Smooth muscle cell (in vitro differentiated cells): ENCODE data around the gene LIMCH1. TPM values are rescaled to one million over a fixed set of nuclear protein-coding genes. Genes with fewer than 3 reads are reported as not detected.

Experiments
- DNase-seq: peaks from one replicate; lab custom pipeline; 2025; ENCODE audit not compliant: unreplicated experiment; lab: John Stamatoyannopoulos, UW
- H2AFZ ChIP-seq: fragments of 200-600 bp; sonication (generic); 2 replicates; pipeline ENCODE4 v1.6.0; 2016; ENCODE audit warnings: antibody characterized with exemption, low read depth, mild to moderate bottlenecking
- H3F3A ChIP-seq: fragments of 200-600 bp; sonication (generic); 2 replicates; pipeline ENCODE4 v1.6.0; 2017; ENCODE audit warnings: antibody characterized with exemption, low read depth
- H3K27ac ChIP-seq: fragments of 200-600 bp; sonication (generic); 2 replicates; pipeline ENCODE4 v1.5.1; 2016; ENCODE audit warnings: low read depth, mild to moderate bottlenecking
- H3K27me3 ChIP-seq: fragments of 200-600 bp; sonication (generic); 2 replicates; pipeline ENCODE4 v1.6.1; 2016; ENCODE audit warnings: low read depth, mild to moderate bottlenecking
- H3K36me3 ChIP-seq: fragments of 200-600 bp; sonication (generic); 2 replicates; pipeline ENCODE4 v1.5.1; 2016; ENCODE audit warnings: low read depth
- H3K4me1 ChIP-seq: fragments of 200-600 bp; sonication (generic); 2 replicates; pipeline ENCODE4 v1.5.1; 2016; ENCODE audit warnings: low read depth
- H3K4me2 ChIP-seq: fragments of 200-600 bp; sonication (generic); 2 replicates; pipeline ENCODE4 v1.6.0; 2016; ENCODE audit warnings: mild to moderate bottlenecking
- H3K4me3 ChIP-seq: fragments of 200-600 bp; sonication (generic); 2 replicates; pipeline ENCODE4 v1.5.1; 2016; ENCODE audit warnings: mild to moderate bottlenecking
- H3K79me2 ChIP-seq: fragments of 200-600 bp; sonication (generic); 2 replicates; pipeline ENCODE4 v1.6.0; 2016; ENCODE audit warnings: low read depth, mild to moderate bottlenecking
- H3K9ac ChIP-seq: fragments of 200-600 bp; sonication (generic); 2 replicates; pipeline ENCODE4 v1.6.0; 2016; ENCODE audit warnings: low read depth
- H3K9me3 ChIP-seq: fragments of 200-600 bp; sonication (generic); replicated peaks from 2 replicates; pipeline ENCODE4 v1.5.1; 2016; ENCODE audit warnings: low read depth
- H4K20me1 ChIP-seq: fragments of 200-600 bp; sonication (generic); 2 replicates; pipeline ENCODE4 v1.6.0; 2016; ENCODE audit warnings: low read depth
- CTCF ChIP-seq: fragments of 200-600 bp; sonication (generic); IDR thresholded peaks from 2 replicates; pipeline ENCODE4 v1.5.1; 2017; ENCODE audit warnings: borderline replicate concordance, mild to moderate bottlenecking, antibody characterized with exemption; ENCODE audit not compliant: insufficient read depth, poor library complexity, severe bottlenecking
- WGBS: methylation state at CpG from one replicate; pipeline ENCODE4 v1.1.7; 2016; ENCODE audit warnings: low lambda C conversion rate; 5-methylcytosine and 5-hydroxymethylcytosine counted together
- polyA plus RNA-seq: library from polyadenylated mRNA; unstranded; fragments of >200 nt; fragmentation: Nextera tagmentation; extraction: Ambion mirVana; gene quantifications from 2 replicates; pipeline ENCODE4 v1.2.1, GENCODE V29; 2016
- total RNA-seq: library from RNA; depleted of rRNA; stranded (reverse); fragments of >200 nt; gene quantifications from 2 replicates; pipeline ENCODE4 v1.2.3, GENCODE V29; 2014

Gene LIMCH1
- total and polyA plus RNA-seq, 2 experiments from 2014 or later: 2.6 to 7.6 TPM

GRCh38 chr4:41504167-41504818, 33.7 kb upstream of the LIMCH1 start:
- H3K36me3 ChIP-seq: no peaks in the 10 kb centered on the region
- no peaks in the 10 kb centered on the region for H3K4me1 ChIP-seq
- no peak overlapping the region for H3K4me2 ChIP-seq
- H3K9me3 ChIP-seq: no peaks in the 10 kb centered on the region
- H3K79me2 ChIP-seq: no peaks in the 10 kb centered on the region
- H3K27ac ChIP-seq: no peak overlapping the region
- no peak overlapping the region for H3K9ac ChIP-seq
- no peaks in the 10 kb centered on the region for H4K20me1 ChIP-seq
- H3K27me3 ChIP-seq: no peaks in the 10 kb centered on the region
- TF ChIP-seq CTCF: no peak
- 84% methylated on average over 2 of the region's 2 CpGs for WGBS
- H3F3A ChIP-seq: no peaks in the 10 kb centered on the region
- DNase-seq: no peak
- no peak overlapping the region for H2AFZ ChIP-seq
- H3K4me3 ChIP-seq: no peak overlapping the region

GRCh38 chr4:41505161-41505661, 32.7 kb upstream of the LIMCH1 start:
- Histone ChIP-seq H3K79me2 (no peaks in the 10 kb centered on the region), H3K4me2 (no peak overlapping the region), H3F3A (no peaks in the 10 kb centered on the region), H3K27ac (no peak overlapping the region), H3K4me1 (no peaks in the 10 kb centered on the region), H2AFZ (no peak overlapping the region), H3K9me3 (no peaks in the 10 kb centered on the region), H3K36me3 (no peaks in the 10 kb centered on the region), H4K20me1 (no peaks in the 10 kb centered on the region), H3K27me3 (no peaks in the 10 kb centered on the region), H3K4me3 (no peak overlapping the region), H3K9ac (no peak overlapping the region)
- no peak for TF ChIP-seq CTCF
- WGBS: 93% methylated on average over 2 of the region's 2 CpGs
- no peak for DNase-seq

- no peaks in the 10 kb centered on the region for H4K20me1 ChIP-seq
- H3K4me2 ChIP-seq: no peak overlapping the region
- no peaks in the 10 kb centered on the region for H3K36me3 ChIP-seq
- H3K9me3 ChIP-seq: no peaks in the 10 kb centered on the region
- H3K4me1 ChIP-seq: no peaks in the 10 kb centered on the region
- H3K4me3 ChIP-seq: no peak overlapping the region
- no peak overlapping the region for H3K9ac ChIP-seq
- WGBS: 64% methylated on average over 2 of the region's 2 CpGs
- H3K27ac ChIP-seq: no peak overlapping the region
- no peaks in the 10 kb centered on the region for H3K79me2 ChIP-seq
- DNase-seq: no peak
- TF ChIP-seq CTCF: no peak
- H3K27me3 ChIP-seq: no peaks in the 10 kb centered on the region
- no peak overlapping the region for H2AFZ ChIP-seq
- no peaks in the 10 kb centered on the region for H3F3A ChIP-seq
These were observed 31.8 kb upstream of the LIMCH1 start for GRCh38 chr4:41506130-41506529.
